NCI-H1105 (cell line): ENCODE results near the gene MRPS21.
"Not testable (repeated sequence)": the region's sequence is repeated elsewhere in the genome, so short reads cannot be mapped to it uniquely, and the experiment has no call there.

Source experiments
- DNase-seq: peaks from one replicate; lab custom pipeline; 2025; lab: John Stamatoyannopoulos, UW

The MRPS21 gene

DNA sequence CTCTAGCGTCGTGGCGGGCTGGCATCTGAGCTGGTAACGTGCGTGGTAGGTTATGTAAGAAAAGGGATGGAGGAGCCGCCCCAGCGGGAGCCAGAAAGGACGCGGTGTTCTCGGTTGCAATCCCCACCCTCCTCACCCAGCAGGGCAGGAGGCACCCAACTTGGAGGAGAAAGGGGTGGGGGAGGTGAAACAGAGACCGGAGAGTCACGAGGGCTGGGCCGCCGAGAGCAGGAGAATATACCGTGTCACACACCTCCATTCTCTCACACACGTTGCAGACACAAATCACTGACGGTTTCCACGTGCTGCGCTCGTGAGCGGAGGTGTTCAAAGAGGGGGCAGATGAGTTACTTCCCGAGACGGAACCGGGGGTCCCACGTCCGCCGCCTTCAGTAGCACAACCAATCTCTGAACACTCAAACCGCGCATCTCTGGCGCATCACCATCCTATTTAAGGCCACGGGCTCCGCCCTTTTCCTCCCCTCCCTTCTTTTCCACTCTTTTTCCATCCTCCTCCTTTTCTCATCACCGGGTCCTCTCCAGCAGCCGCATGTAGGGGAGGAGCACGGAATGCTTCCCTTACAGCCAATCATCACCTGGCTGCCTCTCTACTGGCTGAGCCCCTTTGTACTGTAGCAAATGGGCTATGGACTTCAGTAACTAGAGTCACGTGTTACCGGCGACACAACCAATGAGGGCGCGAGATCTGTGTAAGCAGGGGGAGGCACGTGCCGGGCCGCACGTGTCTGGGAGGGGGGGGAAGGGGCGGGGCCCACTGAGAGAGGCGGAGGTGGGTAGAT is 11.7 kb upstream of the MRPS21 start, which contains the start of gene CIART:
Gene CIART (plus strand): TSS at position 797 of the 800 bp plus-strand sequence. CDS start 714 bp downstream, outside the sequence.
- DNase-seq = peak; percentile 98

DNA sequence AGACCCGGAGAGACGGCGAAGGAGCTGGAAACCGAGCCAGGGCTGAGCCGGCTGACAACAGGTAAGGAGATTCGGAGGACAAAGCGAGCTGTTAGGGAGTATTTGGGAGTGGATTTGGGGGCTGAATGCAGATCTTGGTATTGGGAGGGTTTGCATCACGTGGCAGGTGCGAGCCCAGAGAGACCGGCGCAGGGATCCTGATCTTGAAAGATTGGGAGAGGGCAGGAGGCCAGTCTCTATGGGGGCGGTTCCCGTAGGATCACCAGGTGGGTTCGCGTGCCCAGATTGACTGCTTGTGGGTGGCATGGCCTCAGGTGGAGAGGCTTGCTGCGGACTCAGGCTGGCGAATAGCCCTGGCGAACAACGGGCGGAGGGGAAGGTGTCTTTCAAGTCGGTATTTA is 11.1 kb upstream of the MRPS21 start:
- peak; percentile 90 for DNase-seq

DNA sequence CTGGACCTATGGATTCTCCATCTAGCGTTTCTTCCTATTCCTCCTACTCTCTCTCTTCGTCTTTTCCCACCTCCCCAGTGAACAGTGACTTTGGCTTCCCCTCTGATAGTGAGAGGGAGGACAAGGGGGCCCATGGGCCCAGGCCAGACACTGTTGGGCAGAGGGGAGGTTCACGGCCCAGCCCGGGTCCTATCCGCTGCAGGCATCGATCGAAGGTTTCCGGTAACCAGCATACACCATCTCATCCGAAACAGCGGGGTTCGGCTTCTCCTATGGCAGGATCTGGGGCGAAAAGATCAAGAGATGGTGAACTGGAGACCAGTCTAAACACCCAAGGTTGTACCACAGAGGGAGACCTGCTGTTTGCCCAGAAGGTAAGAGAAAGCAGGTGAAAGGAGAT is 10.4 kb upstream of the MRPS21 start:
- no peak for DNase-seq

DNA sequence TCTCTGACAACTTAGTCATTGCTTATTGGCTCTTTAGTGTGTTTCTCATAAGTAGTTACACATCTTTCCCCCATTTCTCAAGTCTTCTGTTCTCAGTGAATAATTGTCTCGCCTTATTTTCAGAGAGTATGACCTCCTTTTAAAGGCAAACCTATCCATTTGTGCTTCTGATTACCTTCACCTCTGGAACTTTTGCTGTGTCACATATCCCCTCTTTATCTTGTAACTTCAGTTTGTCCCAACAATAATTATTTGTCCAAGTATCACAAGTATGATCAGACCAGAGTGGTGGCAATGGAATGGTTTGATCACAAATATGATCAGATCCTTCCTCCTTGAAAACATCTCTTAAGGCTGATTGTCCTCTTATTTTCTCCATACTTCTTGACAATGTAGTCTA is 5.3 kb upstream of the MRPS21 start:
- no peak for DNase-seq

DNA sequence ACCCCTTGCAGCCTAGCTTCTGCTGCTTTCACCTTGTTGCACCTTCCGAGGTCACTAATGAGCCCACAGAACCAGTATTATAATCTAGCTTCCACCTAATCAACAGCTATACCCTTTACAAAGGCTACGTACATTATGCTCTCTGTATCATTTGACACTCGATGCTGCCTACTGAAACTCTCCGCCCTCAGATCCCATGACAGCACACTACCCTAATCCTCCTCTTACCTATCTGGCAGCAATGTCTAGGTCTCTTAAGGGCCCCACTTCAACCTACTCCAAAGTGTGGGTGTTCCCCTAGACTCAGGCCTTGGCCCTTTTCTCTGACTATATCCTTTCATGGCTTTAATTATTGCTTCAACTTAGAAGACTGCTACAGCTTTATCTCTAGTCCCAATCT is 4.8 kb upstream of the MRPS21 start:
- DNase-seq = no peak

DNA sequence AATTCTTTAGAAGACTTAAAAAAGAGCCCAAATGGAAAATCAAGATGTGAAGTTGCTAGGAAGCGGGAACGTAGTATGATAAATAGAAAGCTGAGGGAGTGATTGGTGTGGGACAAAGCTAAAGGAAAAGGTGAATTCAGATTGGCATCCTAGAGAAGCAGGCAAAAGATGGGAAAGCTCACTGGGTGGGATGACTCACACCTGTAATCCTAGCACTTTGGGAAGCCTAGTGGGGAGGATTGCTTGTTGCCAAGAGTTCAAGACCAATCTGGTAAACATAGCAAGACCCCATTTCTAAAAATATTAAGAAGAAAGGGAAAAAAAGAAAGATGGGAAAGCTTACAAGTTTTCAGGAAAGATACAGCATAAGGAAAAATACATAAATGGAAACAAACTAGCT is 1.8 kb downstream of the MRPS21 start:
- no peak for DNase-seq

DNA sequence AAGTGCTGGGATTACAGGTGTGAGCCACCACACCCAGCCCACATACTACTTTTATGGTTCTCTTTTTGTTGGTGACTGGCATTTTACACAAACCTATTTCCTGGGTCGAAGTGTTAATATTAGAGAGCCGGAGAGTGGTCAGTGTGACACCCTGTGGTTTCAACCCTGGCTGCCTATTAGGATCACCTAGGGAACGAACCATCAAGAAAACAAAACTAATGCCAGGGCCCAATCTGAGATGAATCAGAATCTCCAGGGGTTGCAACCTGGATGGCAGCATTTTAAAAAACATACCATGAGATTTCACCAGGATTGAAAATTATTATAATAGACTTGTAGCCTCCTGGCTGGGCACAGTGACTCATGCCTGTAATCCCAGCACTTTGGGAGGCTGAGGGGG is 6.1 kb downstream of the MRPS21 start:
- no peak for DNase-seq

DNA sequence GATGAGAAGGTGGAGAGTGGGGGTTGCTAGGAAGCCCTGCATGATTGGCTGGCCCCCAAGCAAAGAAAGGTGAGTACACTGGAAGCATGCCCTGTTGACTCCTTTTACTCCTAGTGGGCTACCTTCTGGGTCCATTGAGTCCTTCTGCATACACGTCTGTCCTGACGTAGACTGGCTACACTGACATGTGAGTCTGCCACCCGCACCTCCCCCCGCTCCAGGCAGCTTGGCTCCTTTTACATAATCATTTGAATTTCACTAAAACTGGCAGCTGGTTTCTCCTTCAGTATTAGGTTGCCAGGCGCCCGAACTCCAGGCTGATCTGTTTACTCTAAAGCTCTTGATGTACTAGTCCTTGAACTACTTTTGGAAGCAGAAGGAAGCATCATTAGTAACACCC is 8.7 kb downstream of the MRPS21 start:
- DNase-seq = no peak

DNA sequence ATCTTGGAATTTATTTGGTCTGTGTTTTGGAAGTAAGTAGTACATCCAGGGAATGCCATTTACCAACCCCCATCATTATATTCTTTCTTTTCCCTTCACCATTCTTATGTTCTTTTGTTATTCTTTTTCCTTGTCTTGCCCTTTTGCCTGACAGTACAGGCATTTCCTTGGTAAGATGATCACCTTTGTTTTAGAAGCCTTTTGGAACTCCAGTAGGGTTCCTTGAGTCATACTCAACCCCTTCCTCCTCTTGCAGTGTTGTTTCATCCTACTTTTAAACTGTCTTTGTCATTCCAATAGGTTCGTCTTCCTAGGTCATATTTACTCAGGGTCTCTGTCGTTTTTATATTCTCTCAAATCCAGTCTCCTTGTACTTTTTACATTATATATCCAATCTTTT is 9.2 kb downstream of the MRPS21 start:
- no peak for DNase-seq

DNA sequence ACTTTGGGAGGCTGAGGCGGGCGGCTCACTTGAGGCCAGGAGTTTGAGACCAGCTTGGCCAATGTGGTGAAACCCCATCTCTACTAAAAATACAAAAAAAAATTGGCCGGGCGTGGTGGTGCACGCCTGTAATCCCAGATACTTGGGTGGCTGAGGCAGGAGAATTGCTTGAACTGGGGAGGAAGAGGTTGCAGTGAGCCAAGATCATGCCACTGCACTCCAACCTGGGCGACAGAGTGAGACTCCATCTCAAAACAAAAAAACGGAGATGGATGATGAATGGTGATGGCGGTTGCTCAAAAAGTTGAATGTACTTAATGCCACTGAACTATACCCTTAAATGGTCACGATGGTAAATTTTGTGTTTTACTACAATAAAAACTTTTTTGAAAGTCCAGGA is 14.9 kb downstream of the MRPS21 start:
- DNase-seq = not testable (repeated sequence)

DNA sequence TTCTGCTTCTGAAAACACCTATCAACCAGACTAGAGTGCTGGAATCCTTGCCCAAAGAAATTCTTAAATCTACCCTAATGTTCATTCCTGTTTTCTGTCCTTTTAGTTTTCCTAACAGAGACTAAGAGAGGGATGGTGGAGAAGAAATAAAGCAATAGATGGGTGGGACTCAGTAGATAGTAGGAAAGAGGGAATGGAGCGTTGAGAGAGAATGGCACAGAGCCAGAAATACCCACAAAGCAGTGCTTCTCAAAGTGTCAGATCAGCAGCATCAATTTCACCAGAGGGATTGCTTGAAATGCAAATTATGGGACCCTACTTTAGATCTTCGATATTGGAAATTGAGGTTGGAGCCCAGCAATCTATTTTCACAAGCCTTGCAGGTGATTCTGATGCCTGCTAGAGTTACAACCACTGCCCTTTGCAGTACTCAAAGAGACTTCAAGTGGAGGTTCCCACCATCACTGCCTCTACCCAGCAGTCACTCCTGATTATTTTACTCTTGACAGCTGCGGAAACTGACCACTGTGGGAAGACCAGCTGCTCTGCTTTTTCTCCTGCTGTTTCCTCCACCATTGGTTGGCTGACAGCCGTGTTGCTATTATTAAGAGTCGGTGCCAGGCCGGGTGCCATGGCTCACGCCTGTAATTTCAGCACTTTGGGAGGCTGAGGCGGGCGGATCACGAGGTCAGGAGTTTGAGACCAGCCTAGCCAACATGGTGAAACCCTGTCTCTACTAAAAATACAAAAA is 16.3 kb downstream of the MRPS21 start:
- DNase-seq = peak; percentile 49

DNA sequence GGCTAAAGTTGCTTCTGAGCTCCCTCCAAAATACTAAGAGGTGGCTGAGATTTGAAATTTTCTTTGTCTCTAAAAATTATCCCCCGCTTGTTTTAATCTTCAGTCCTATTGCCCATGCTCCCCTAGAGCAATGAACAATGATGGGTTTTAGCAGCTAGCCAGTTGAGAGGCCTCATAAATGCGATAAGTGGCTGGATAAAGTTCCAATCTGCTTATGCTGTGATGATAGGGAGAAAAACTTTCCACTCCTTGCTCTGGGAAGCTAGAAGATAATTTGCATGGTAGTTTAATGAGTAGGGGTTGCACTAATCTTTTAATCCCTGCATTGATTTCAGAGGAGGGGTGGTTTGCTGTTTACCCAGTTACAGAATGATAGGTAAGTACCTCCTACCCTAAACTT is 18.1 kb downstream of the MRPS21 start:
- no peak for DNase-seq

DNA sequence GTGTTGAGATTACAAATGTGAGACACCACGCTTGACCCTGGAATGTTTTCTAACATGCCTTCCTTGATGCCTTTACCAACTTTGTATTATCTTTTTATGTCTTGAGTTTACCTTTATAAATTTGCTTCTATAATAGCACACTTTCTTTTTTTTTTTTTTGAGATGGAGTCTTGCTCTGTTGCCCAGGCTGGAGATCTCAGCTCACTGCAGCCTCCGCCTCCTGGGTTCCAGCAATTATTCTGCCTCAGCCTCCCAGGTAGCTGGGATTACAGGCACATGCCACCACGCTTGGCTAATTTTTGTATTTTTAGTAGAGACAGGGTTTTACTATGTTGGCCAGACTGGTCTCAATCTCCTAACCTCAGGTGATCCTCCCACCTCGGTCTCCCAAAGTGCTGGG is 21.0 kb downstream of the MRPS21 start:
- not testable (repeated sequence) for DNase-seq

DNA sequence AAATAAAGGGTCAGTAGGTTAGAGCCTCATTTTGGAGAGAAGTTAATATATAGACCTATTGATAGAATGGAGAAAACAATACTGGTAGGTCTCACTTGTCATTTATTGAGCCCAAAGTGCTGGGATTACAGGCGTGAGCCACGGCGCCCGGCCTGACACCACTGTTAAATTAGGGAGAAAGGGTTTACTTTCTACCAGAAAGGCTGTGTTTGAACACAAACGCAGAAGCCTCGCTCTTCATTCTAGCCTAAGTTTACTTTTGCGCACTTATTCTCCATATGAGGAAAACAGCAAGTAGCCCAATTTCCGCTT is 27.0 kb downstream of the MRPS21 start:
- no peak for DNase-seq

DNA sequence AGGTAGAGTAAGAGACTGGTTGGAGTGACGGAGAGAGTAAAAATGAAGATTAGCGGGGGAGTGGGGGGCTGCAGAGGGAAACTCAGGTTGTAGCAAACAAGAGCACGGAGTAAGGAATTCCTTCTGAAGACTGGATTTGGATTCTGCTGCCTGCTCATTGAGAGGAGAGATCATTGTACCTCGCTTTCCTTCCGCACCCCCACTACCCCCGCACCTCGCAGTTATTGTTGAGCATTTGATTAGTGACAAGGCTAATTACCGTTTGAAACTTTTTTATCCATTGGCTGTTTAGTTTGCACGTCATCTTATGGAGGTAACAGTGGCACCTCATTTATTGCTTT is 28.1 kb downstream of the MRPS21 start:
- DNase-seq = no peak

DNA sequence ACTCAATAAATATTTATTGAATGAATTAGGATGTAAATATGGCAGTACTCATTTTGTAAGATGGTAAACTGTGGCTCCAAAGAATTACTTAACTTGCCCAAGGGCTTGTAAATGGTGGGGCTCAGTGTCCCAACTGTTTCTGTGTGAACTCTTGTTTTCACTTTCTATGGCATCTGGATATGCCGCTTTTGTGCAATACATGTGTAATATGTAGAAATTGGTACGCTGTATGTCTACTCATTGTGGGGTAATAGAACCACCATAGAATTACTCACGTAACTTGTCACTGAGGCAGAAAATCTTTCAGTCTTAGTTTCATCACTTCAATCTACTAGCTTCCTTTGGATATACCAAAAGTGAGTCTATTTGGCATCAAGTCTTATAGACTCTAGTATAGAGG is 28.6 kb downstream of the MRPS21 start:
- DNase-seq = no peak

DNA sequence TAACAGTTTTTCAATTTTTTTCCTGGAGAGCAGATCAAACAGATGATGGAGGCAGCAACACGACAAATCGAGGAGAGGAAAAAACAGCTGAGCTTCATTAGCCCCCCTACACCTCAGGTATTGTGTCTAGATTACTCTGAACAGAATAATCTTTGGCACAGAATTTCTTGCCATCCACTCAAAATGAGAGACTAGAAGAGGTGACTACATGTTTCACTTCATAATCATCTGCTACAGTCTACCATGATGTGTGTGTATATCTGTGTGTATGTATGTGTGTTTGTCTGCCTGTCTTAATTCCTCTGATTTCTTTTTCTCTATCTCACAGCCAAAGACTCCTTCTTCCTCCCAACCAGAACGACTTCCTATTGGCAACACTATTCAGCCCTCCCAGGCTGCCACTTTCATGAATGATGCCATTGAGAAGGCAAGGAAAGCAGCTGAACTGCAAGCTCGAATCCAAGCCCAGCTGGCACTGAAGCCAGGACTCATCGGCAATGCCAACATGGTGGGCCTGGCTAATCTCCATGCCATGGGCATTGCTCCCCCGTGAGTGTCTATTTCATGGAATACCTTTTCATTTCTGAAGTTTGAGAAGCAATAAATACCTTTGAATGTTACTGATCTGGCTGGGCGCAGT is 39.1 kb downstream of the MRPS21 start:
- no peak for DNase-seq

DNA sequence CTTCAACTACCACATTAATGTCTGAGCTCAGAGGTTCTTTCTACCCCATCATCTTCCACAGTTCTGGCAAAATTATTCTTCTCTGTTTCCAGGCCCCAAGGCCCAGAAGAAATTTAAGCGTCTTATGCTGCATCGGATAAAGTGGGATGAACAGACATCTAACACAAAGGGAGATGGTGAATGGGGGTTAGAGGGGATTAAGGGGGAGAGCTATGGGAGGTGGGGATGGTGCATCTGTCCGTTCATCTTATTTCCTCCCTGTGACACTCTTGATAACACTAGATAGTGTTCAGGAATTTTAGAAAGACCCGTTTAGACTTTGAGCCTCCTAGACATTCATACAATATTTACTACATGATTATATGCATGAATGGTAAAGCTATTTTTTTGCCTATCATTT is 52.7 kb downstream of the MRPS21 start:
- DNase-seq = no peak

DNA sequence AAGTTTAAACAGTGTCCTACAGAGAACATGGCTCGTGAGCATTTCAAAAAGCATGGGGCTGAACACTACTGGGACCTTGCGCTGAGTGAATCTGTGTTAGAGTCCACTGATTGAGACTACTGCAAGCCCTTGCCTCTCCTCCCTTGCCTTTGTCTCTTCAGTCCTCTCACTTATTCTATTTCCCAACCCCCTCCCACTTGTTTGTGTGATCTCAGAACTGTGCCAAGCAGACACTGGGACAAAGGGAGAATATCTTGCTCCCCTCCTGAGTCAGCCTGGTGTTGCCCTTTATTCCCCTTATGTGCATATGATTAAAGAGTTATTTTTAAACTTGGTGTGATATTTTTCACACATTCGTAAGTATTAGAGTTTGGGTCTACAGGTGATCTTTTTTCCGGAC is 59.2 kb downstream of the MRPS21 start:
- DNase-seq = no peak
